Panc1 (cell line): ENCODE measurements around the gene TEX14. TPM values are rescaled to one million over a fixed set of nuclear protein-coding genes. Genes with fewer than 3 reads are reported as not detected.
"Not testable (repeated sequence)": the region's sequence is repeated elsewhere in the genome, so short reads cannot be mapped to it uniquely, and the experiment has no call there.

Source experiments
- ATAC-seq: fragments of 200-7000 bp; cut with Tn5 transposase; 2 replicates; pipeline ENCODE4 v1.9.1; 2020; ENCODE audit warnings: mild to moderate bottlenecking, moderate library complexity
- BruUV-seq: library from RNA; stranded (reverse); fragments of 400-500 nt; replicated peaks from 2 replicates; lab custom pipeline; 2021; lab: Mats Ljungman, UMichigan
- CTCF ChIA-PET: fragments of 300-600 bp; sonication (Branson Sonifier 250); formaldehyde crosslinking; loops from one replicate; lab custom pipeline; 2022; ENCODE audit warnings: antibody characterized with exemption; lab: Charles Lee
- POLR2A ChIA-PET: fragments of 300-600 bp; sonication (Branson Sonifier 250); formaldehyde crosslinking; loops from one replicate; lab custom pipeline; 2022; ENCODE audit warnings: antibody characterized with exemption; lab: Charles Lee
- DNase-seq: peaks from one replicate; pipeline ENCODE4 v3.0.0-alpha.2; 2010; ENCODE audit warnings: low read depth, low spot score
- H3K27ac ChIP-seq: 2 replicates; pipeline ENCODE4 v1.5.1; 2011; ENCODE audit warnings: mild to moderate bottlenecking, low read length, inconsistent platforms
- H3K27me3 ChIP-seq: fragments of 200-500 bp; sonication (Bioruptor generic); 2 replicates; pipeline ENCODE4 v1.6.0; 2014; ENCODE audit warnings: low read length, inconsistent platforms; ENCODE audit not compliant: control insufficient read depth, insufficient read depth
- H3K36me3 ChIP-seq: fragments of 200-500 bp; sonication (Bioruptor generic); 2 replicates; pipeline ENCODE4 v1.5.1; 2014; ENCODE audit warnings: inconsistent platforms, mild to moderate bottlenecking, low read length, moderate library complexity; ENCODE audit not compliant: control insufficient read depth, insufficient read depth
- H3K4me1 ChIP-seq: 2 replicates; pipeline ENCODE4 v1.5.1; 2011; ENCODE audit warnings: inconsistent platforms, mild to moderate bottlenecking, low read length, moderate library complexity; ENCODE audit not compliant: control insufficient read depth, insufficient read depth
- H3K4me3 ChIP-seq, 2 experiments: 2 replicates each; pipeline ENCODE4 v1.5.1; 2011 to 2012; ENCODE audit warnings: low read depth in 2 of 2, low read length in 2 of 2, mild to moderate bottlenecking in 2 of 2, inconsistent platforms in 1 of 2, moderate library complexity in 1 of 2
- H3K9me3 ChIP-seq: fragments of 200-500 bp; sonication (Bioruptor generic); 2 replicates; pipeline ENCODE4 v1.5.1; 2014; ENCODE audit warnings: low read depth, mild to moderate bottlenecking, inconsistent platforms, low read length, moderate library complexity; ENCODE audit not compliant: control insufficient read depth, insufficient read depth
- POLR2AphosphoS5 ChIP-seq: IDR thresholded peaks from 2 replicates; pipeline ENCODE4 v1.6.1; 2012; ENCODE audit warnings: mild to moderate bottlenecking, low read depth, low read length, moderate library complexity
- REST ChIP-seq, 2 experiments: IDR thresholded peaks; 2 replicates each; pipeline ENCODE4 v1.6.1; 2011 to 2012; ENCODE audit warnings: low read depth in 2 of 2, control low read depth in 1 of 2, low read length in 1 of 2, mild to moderate bottlenecking in 1 of 2, moderate library complexity in 1 of 2; ENCODE audit not compliant: insufficient read depth in 1 of 2
- SIN3A ChIP-seq: IDR thresholded peaks from 2 replicates; pipeline ENCODE4 v1.6.1; 2012; ENCODE audit warnings: low read depth, mild to moderate bottlenecking, low read length, moderate library complexity, borderline replicate concordance; ENCODE audit not compliant: insufficient read depth
- TCF7L2 ChIP-seq: IDR thresholded peaks from 2 replicates; pipeline ENCODE4 v1.6.1; 2011; ENCODE audit warnings: mild to moderate bottlenecking, low read depth, low read length, inconsistent platforms
- in situ Hi-C: cut with HindIII; loops from 2 replicates; pipeline ENCODE4 v1.10.0; 2016; ENCODE audit warnings: low sequenced_read_pairs, low pct_unique_long_range_greater_than_20kb
- intact Hi-C: fragments of 100-400 bp; cut with micrococcal nuclease; formaldehyde crosslinking; loops from one replicate; pipeline ENCODE4 v1.10.0; 2022; ENCODE audit not compliant: unreplicated experiment
- total RNA-seq: library from RNA; stranded (reverse); gene quantifications from one replicate; pipeline ENCODE4 v1.2.1, GENCODE V29; 2021; ENCODE audit not compliant: unreplicated experiment
- TF ChIP-seq, protein P1 (sequence below): fragments of 450-650 bp; IDR thresholded peaks from 2 replicates; pipeline ENCODE4 v1.5.1; 2017; ENCODE audit warnings: mild to moderate bottlenecking

The TEX14 gene
- total RNA-seq, 1 experiment from 2014 or later = not detected

DNA sequence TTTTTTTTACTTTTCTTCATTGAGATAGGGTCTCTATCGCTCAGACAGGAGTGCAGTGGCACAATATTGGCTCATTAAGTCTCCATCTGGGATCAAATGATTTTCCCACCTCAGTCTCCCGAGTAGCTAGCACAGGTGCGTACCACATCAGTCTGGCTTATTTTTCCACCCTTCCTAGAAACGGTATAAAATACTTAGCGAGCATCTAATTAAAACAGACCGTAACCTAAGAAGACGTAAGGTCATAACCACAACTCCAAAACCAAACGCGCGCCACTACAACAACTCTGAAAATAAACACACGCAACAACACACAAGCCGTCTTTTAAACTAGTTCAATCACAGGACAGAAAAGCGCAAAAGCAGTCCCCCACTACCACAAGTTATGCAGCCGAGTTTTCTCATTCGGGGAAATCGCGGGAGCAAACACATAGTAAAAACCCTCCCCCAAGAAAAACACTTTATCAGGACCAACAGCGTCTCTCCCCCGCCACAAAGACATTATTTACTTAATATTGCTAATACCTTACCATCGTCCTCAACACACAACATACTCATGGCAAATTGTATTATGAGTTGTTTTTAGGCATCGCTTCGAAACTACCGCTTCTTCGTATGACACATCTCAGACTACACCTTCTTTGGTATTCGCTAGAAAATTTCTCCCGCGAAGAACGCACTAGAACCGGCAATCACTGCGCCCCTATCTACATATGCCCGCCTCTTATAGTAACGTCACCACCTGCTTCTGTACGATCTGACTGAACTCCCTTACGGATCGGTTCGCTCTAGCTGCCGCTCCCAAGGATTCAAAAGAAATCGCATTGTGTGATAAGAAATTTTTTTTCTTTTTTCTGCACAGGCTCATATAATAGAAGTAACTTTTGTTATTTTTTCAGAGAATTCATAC is 32.8 kb downstream of the TEX14 start:
- ATAC-seq = peak; percentile 95
- H3K9me3 ChIP-seq = no peaks in the 10 kb centered on the region
- peak; percentile 100 for TF ChIP-seq POLR2AphosphoS5
- peak; percentile 99 for TF ChIP-seq SIN3A
- TF ChIP-seq TCF7L2 = no peak
- TF ChIP-seq, protein P1, sequence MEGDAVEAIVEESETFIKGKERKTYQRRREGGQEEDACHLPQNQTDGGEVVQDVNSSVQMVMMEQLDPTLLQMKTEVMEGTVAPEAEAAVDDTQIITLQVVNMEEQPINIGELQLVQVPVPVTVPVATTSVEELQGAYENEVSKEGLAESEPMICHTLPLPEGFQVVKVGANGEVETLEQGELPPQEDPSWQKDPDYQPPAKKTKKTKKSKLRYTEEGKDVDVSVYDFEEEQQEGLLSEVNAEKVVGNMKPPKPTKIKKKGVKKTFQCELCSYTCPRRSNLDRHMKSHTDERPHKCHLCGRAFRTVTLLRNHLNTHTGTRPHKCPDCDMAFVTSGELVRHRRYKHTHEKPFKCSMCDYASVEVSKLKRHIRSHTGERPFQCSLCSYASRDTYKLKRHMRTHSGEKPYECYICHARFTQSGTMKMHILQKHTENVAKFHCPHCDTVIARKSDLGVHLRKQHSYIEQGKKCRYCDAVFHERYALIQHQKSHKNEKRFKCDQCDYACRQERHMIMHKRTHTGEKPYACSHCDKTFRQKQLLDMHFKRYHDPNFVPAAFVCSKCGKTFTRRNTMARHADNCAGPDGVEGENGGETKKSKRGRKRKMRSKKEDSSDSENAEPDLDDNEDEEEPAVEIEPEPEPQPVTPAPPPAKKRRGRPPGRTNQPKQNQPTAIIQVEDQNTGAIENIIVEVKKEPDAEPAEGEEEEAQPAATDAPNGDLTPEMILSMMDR = no peak
- DNase-seq = peak; percentile 93
- POLR2A ChIA-PET = interaction anchor here (0.7 to 1.5 kb wide), 3 partner anchors 27 to 34 kb away, joined by 3 to 4 read pairs (median 4); partner anchors contain the start of gene RAD51C
- in situ Hi-C loops = no loop called here
- no peaks in the 10 kb centered on the region for H3K27me3 ChIP-seq
- CTCF ChIA-PET = no interaction called here
- no peaks in the 10 kb centered on the region for H3K36me3 ChIP-seq
- intact Hi-C loops = loop anchor here (1.0 kb wide), 1 partner anchor 28 kb away; no protein-coding TSS in a partner anchor
- TSS peak; percentile 100 for BruUV-seq
- H3K4me1 ChIP-seq = no peaks in the 10 kb centered on the region
- peak overlapping the region; percentile 95 for H3K27ac ChIP-seq
- H3K4me3 ChIP-seq = peak overlapping the region; percentile 43 to 56

DNA sequence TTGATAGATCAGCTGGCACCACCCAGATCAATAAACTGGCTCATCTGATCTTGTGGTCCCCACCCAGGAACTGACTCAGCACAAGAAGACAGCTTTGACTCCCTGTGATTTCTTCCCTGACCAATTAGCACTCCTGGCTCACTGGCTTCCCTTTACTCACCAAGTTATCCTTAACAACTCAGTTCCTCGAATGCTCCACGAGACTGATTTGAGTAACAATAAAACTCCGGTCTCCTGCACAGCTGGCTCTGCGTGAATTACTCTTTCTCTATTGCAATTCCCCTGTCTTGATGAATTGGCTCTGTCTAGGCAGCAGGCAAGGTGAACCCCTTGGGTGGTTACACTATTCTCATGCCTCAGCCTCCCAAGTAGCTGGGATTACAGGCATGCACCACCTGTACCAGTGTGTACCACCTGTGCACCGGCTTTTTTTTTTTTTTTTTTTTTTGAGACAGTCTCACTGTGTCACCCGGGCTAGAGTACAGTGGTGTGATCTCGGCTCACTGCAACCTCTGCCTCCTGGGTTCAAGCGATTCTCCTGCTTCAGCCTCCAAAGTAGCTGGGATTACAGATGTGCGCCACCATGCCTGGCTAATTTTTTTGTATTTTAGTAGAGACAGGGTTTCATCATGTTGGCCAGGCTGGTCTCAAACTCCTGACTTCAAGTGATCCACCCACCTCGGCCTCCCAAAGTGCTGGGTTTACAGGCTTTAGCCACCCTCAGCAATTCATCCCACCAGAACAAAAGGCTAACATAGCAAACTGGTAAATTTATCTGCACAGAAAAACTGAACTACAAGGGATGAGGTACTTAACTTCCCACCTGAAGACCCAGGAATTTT is 33.7 kb downstream of the TEX14 start:
- intact Hi-C loops, H3K27ac ChIP-seq, CTCF ChIA-PET, in situ Hi-C loops, H3K4me1 ChIP-seq, H3K36me3 ChIP-seq, BruUV-seq, DNase-seq, H3K9me3 ChIP-seq, H3K27me3 ChIP-seq: not testable (repeated sequence)
- ATAC-seq = peak; percentile 32
- 0 out of 4 replicates have a peak overlapping the region, but pooled peaks have one; percentile 3 to 43 for H3K4me3 ChIP-seq
- POLR2A ChIA-PET = interaction anchor here (0.7 to 1.5 kb wide), 3 partner anchors 26 to 34 kb away, joined by 3 to 4 read pairs (median 4); partner anchors contain the start of gene RAD51C

DNA sequence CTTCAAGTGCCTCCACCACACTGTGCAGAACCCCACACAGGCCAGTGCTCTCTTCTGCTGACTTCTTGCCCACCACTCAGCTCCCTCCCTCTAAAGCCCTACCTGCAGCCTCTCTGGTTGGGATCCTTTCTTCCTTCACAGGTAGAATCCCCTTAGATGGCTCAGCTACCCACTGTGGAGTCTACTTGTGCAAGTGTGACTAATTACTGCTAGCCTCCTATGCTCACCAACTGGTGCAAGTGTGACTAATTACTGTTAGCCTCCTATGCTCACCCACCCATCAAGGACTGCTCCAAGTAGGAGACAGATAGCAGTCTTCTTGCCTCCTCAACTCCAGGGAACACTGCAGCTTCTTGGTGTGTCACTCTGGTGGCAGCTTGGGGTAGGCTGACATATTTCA is 43.6 kb downstream of the TEX14 start:
- no peak for DNase-seq
- ChIA-PET CTCF (no interaction called here), POLR2A (interaction anchor here (1.1 kb wide), 1 partner anchor 16 kb away, joined by 6 read pairs; no protein-coding TSS in a partner anchor)
- intact Hi-C loops = no loop called here
- no peak for ATAC-seq
- in situ Hi-C loops = no loop called here
- no TSS peak for BruUV-seq
- Histone ChIP-seq H3K4me1 (no peaks in the 10 kb centered on the region), H3K36me3 (no peaks in the 10 kb centered on the region), H3K9me3 (no peaks in the 10 kb centered on the region), H3K4me3 (no peak overlapping the region), H3K27me3 (no peaks in the 10 kb centered on the region), H3K27ac (no peak overlapping the region)
- TF ChIP-seq REST (IDR thresholded peaks at IDR 0.05; ENCODE audit: insufficient read depth in 1 of 2, low read depth in 2 of 2, low read length in 1 of 2) (no peak), TCF7L2 (no peak), SIN3A (no peak), POLR2AphosphoS5 (no peak)
- TF ChIP-seq, protein P1 = no peak
